ENCODE measurements around the gene HOXB3.

The HOXB3 gene

DNA sequence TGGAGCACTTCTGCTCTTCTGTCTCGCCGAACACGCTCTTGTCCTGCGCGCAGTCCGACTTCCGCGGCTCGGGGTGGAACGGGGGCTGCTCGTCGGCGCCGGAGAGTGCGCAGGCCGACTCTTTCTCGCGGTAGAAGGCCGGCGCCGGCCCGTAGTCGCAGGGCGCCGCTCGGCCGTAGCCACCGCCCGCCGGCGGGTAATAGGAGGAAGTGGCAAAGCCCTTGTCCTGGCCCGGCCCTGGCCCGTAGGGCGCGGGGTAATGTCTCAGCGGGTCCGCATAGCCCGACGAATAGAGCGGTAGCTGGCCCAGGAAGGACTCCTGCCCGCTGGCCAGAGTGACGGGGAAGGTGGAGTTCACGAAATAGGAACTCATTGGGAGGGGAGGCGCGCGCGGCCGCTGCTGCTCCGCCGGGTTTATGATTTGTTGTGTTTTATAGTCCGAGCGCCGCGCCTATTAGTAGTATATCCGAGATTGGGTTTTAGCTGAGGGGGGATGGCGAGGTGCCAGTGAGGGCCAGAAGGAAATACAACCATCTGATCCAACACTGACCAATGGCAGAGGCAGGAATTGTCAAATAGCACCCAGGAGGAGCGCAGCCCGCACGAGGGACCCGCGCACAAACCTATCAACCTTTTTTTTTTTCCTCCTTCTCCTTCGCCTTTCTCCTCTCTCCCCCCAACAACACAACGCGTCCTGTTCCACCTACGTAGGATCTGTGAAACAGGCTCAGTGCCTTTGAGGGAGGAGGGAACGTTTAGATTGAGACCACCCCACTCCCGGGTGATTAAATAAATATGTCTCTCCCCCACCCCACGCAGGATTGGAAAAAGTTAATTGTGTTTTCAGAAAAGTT lies 8.0 kb upstream of the HOXB3 start:
- TF ChIP-seq, protein P1, sequence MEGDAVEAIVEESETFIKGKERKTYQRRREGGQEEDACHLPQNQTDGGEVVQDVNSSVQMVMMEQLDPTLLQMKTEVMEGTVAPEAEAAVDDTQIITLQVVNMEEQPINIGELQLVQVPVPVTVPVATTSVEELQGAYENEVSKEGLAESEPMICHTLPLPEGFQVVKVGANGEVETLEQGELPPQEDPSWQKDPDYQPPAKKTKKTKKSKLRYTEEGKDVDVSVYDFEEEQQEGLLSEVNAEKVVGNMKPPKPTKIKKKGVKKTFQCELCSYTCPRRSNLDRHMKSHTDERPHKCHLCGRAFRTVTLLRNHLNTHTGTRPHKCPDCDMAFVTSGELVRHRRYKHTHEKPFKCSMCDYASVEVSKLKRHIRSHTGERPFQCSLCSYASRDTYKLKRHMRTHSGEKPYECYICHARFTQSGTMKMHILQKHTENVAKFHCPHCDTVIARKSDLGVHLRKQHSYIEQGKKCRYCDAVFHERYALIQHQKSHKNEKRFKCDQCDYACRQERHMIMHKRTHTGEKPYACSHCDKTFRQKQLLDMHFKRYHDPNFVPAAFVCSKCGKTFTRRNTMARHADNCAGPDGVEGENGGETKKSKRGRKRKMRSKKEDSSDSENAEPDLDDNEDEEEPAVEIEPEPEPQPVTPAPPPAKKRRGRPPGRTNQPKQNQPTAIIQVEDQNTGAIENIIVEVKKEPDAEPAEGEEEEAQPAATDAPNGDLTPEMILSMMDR (conservative IDR thresholded peaks at IDR 0.05; ENCODE audit: low read depth, low read length) = no peak
- H3K4me3 ChIP-seq (ENCODE audit: low read length) = no peak overlapping the region
- no peak for DNase-seq (ENCODE audit: low read depth)

DNA sequence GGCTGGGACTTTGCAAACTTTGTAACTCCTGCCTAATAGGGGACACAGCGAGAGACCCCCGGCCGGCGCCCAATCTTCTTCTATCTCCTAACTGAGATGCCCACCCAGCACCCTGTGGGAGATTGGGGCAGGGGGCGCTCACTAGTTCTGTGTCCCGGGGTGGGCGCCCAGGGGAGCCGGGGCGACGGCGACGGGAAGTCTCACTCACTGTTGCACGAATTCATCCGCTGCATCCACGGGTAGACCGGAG lies 7.4 kb upstream of the HOXB3 start:
- DNase-seq (ENCODE audit: low read depth) = no peak
- H3K4me3 ChIP-seq (ENCODE audit: low read length) = no peak overlapping the region
- TF ChIP-seq, protein P1 (conservative IDR thresholded peaks at IDR 0.05; ENCODE audit: low read depth, low read length) = no peak

DNA sequence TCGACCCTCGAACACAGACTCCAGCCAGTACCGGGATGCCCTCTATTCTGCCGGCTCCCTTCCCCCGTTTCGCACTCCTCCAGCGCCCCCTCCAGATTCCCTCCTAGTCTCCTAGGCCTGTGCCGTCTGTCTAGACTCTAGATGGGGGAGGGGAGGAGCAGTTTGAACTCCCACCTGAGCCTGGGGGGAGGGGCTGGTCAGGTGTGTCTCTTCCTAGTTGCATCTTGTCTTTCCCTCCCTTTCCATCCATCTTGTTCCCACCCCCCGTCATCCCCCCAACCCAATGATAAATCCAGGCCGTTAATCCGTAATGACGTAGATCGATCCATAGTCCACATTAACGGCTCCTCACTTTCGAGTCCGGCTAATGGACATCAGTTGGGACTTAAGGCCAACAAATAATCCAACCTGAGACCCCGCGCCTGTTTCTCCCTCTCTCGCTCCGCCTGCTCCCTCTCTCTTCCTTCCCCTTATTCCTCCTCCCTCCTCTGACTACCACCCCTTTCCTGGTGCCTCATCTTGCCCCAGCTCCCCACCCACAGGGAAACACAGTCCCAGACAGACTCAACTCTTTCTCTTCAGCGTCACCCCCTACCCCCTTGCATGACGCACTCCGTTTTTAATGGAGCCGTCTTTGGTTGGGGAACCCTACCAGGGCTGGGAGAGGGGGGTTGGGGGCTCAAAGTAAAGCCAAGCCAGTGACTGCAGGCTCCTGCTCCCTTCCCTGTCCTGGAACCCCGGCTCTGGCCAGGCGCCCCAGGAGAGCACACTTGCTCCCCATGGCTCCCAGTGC lies 6.9 kb upstream of the HOXB3 start:
- DNase-seq (ENCODE audit: low read depth) = no peak
- H3K4me3 ChIP-seq (ENCODE audit: low read length) = no peak overlapping the region
- TF ChIP-seq, protein P1 (conservative IDR thresholded peaks at IDR 0.05; ENCODE audit: low read depth, low read length) = no peak

DNA sequence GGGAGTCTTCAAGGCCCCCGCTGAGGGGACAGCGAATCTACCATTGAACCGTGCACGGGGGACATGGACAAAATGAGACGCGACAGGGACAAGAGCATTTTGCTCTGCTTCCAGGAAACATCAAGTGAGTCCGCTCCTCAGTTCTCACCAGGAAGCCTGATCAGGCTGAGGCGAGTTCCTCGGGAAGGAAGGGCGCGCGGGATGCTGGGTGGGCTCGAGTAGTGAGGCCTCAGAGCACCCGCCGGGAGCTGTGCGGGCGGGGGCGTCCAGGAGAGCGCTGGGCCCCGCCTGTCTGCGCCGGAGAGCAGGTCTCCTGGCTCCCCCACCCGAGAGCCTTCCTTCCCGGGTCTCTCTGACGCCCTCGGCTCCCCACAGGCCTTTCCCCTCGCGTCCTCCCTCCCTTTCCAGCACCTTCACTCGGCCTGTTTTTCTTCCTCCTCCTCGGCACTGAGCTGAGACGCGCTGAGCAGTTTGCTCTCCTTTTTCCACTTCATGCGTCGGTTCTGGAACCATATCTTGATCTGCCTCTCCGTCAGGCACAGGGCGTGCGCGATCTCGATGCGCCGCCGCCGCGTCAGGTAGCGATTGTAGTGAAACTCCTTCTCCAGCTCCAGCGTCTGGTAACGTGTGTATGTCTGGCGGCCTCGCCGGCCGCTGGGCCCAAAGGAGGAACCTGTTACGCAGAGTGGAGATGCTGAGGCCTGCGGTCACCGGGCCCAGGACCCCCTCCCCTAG lies 6.1 kb upstream of the HOXB3 start:
- TF ChIP-seq, protein P1 (conservative IDR thresholded peaks at IDR 0.05; ENCODE audit: low read depth, low read length) = no peak
- DNase-seq (ENCODE audit: low read depth) = no peak
- no peak overlapping the region for H3K4me3 ChIP-seq (ENCODE audit: low read length)

DNA sequence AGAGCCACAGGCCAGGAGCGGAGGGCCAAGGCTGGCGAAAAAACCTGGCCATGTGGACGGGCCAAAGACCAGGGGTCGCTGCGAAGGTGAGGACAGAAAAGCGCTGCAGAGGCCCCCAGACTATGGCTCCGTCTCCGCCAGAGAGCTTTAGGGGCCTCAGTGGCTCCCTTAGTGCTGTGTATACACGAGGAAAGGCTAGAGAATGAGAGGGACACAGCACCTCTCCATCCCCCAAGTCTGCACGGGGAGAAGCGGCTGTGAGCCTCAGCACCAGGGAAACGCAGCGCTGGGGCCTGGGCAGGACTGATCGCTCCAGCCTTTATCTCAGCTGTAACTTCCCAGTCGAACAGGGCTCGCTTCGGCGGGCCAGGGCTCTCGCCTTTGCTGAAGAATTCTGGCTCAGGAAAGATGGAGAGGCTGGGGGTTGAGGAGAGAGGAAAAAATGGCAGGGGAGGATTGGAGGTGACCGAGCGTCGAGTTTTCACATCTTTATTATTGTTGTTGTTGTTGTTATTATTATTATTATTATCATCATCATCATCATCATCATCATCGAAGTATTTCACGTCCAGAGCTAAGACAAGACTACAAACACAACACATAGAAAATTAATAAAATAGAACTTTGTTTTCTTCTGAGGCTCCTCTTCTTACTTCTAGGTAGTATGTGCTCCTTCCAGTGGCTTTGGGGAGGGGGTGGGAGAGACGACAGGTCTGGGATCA lies 5.4 kb upstream of the HOXB3 start:
- DNase-seq (ENCODE audit: low read depth) = no peak
- no peak overlapping the region for H3K4me3 ChIP-seq (ENCODE audit: low read length)
- TF ChIP-seq, protein P1 (conservative IDR thresholded peaks at IDR 0.05; ENCODE audit: low read depth, low read length) = no peak

DNA sequence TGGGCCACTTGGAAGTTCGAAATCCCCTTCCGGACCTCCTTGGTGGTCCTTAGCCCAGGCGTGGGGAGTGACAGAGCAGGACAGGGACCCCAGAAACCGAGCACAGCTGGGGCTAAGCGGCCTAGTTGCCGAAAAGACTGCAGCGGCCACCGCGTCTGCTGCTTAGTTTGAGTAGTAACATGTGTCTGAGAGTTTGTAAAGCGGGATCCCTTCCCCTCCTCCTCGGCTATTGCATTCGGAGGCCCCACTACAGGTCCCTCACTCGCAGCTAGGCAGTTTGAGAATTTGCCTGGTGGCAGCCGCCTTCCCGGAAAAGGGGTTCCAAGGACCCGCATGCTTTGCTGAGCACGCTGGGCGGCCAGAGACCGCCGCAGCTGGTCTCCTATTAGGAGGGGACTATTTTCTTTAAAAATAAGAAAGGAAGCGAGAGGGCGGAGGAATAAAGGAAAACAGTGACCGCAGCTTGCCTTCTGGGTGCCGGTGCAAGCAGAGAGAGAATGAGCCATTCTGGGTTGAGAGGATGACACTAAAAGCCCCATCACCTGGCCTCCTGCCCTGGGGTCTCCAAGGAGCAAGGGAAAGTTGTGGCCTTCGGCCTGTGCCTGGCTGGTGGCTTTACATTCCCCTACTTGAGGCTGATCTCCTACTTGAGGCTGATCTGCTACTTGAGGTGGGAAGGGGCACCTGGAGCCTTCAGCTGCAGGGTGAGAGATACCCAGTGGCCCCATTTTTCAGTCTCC lies 4.7 kb upstream of the HOXB3 start:
- DNase-seq (ENCODE audit: low read depth) = no peak
- TF ChIP-seq, protein P1 (conservative IDR thresholded peaks at IDR 0.05; ENCODE audit: low read depth, low read length) = no peak
- H3K4me3 ChIP-seq (ENCODE audit: low read length) = no peak overlapping the region
